ENCODE results near the gene KMT2D.

KMT2D gene

DNA sequence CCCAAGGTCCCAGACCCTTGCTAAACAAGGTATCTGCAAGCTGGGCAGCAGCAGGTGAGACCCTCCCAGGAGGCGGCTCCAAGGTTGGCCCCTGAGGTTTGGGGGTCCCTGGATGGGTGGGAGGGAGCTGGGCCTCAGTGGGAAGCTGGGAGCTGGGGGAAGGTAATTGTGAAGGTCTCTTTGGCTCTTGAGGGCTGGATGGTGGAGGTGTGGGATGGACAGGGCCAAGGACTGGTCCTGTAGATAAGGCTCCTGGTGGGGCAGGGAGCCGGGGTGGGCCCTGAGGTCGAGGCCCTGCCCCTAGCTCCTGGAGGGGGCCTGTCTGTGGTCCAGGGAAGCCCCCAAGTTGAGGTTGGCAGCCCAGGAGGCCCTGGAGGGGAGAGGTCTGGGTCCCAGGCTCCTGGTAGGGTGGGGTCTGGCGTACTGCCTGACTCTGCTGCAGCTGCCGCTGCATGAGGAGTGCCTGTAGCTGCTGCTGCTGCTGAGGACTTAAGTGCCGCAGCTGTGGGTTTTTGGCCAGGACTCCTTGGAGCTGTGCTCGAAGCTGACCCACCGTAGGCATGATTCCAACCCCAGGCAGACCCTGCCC, 28.9 kb downstream of the KMT2D start:
- no peak for DNase-seq

DNA sequence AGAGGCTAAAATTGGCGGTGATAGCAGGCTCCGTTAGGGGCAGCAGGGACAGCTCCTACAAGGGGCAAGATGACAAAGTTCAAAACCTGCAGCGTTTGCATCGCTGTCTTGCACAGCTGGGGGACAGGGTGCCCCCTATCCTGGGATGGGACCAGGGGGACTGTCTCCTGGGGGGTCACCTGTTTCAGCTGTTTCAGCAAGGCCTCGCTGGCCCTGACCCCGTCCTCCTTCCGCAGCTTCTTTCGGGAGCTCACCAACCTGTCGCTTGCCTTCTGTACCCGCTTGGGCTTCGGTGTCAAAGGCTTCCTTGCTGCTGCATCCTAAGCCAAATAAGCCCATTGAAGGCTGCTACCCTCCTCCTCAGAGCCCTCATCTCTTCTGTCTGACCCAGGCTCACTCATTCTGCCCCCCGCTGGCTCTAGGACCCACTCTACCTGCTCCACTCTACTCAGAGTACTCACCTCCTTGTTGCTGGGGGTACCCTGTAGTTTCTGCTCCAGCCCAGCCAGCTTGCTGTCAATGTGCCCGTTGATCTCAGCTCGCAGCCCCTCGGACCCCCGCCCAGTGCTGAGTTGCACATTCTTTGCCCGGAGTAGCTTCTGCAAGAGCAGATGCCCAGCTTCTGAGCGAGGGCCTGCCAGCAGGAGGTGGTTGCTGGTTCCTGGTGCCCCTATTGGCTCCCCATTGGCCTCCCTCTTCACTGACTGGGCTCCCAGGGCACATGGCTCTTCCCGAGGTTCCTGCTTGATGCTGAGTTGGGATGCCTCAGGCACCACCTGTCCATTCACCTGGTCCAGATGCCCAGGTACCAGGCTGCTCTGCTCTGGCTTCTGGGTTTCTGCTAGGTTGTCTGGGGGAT, 29.7 kb downstream of the KMT2D start:
- no peak for DNase-seq

DNA sequence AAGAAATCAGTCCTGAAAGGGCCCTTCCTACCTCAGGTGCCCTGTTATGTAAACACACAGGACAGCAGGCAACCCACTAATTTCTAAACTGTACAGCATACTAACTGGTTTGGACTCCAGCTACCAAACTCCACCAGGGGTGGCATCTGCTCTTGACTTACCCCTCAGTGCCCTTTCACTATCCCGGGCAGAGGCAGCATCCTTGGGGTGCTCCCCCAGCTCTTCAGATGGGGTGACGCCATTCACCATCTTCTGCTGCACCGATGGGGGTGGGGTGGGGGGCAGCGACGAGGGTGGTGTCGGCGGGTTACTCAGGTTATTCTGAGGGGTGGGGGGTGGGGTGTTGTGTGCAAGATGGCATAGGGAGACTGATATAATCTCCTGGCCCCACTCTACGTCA, 30.5 kb downstream of the KMT2D start:
- DNase-seq, result no peak

DNA sequence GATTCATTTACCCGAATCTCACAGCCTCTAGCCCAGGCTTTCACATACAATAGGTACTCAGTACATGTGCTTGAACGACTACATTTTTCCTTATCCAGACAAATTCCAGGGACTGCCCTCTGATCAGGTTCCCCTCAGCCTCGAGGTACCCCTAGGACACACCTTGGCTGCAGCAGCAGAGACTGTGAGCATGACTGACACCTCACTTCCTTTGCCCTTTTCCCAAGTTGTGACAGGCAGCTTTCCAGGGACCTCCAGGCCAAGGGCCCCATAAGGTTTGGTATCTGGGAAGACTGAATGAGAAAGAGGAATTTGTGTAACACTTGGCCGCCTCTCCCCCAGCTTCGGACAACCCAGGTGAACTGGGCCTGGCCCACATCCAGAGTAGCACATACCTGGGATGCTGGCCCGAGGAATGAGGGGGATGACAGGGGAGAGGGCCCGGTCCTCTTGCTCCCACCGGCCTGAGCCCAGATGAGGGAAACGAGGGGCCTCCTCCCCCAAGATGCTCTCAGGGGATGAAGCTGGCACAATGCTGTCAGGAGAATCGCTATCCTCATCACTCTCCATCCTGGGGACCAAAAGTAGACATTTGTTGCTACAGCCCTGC, 31.8 kb downstream of the KMT2D start:
- no peak for DNase-seq

DNA sequence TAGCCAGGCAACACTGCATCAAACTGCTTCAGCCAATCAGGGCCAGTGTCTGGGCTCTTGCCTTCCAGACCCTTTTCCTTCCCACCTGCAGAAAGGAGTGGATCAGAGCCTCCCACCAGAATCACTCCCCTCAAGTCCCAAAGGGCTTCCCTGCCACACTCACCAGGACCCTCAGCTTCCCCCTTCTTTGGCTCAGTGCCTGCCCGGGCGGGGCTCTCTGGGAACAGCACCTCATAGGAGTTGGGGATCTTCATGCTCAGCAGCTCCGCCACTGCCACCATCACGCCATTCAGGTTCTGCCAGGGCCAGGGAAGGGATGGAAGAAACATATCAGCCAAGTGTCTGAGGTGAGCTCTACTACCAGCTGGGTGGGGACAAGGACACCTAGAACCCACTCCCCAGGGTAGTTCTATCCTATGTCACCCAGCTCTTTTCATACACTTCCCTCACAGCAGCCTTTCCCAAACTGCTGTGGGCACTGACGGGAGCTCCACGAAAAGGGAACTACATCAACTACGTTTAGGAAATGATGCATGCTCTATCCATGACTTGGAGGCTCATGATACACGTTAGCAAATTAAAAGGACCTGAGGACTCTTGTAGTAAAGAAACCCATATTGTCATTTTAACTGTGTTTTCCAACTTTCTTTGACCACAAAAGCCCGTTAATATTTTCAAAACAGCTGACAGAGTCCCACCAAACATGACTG, 32.6 kb downstream of the KMT2D start:
- DNase-seq, result no peak

DNA sequence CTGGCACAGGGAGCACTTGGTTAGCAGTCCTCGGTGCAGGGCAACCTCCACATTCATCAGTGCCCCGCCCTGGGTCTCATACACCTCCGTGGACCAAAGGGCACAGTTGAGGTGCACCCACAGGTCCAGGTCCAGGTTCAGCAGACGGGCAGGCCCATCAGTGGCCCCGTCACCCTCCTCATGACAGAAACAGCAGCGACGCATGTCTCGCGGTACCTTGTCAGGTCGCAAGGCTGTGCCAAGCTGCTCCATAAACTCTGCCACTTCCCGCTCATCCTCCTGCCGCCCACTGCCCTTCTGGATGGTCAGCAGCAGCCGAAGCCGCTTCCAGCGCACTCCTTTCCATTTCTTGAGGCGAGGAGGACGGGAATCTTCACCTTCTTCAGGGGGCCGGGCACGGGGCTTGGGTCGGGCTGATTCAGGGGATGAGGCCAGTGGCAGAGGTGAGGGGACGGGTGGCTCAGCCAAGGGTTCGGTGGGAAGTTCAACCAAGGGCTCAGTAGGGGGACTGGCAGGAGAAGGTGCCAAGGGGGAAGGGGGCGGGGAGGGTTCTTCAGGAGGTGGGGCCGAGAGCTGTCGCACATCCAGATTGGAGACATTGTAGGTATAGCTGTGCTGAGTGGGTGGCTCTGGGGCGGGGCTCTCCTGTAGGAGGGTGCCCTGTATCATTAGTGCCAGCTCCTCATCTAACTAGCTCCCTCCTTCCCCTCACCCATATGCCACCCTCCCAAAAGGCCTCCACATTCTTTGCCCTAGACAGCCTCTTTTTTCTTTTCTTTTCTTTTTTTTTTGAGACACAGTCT, 33.7 kb downstream of the KMT2D start:
- DNase-seq, result no peak

DNA sequence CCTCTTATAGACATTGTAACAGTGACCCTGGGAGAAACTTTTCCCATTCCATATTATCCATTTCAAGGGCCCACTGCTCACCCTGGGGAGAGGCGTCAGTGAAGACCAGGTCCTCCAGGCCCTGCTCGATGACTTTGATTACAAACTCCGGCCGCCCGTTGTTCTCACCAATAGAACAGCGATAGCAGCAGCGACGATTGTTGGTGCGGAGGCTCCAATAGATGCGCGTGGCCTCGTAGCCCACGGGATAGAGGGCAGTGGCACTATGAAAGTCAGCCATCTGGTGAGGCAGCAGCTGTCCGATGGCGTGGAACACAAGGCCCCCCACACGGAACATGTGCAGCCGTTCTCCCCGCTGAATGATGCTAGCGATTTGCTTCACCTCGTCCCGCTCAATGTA, 34.5 kb downstream of the KMT2D start:
- DNase-seq, result no peak

DNA sequence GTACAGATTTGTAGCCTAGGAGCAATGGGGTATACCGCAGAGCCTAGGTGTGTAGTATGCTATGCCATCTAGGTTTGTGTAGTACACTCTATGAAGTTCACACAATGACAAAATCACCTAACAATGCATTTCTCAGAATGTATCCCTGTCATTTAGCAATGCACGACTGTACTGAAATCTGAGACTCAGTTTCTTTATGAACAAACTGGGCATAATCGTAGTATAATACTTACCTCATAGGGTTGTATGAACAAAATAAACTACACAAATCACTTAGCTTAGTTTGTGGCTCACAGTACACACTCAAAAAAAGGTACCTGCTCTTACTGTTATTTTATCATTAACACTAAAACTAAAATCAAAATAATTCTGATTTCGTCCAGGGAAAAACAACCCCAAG, 35.1 kb downstream of the KMT2D start:
- DNase-seq, result no peak

DNA sequence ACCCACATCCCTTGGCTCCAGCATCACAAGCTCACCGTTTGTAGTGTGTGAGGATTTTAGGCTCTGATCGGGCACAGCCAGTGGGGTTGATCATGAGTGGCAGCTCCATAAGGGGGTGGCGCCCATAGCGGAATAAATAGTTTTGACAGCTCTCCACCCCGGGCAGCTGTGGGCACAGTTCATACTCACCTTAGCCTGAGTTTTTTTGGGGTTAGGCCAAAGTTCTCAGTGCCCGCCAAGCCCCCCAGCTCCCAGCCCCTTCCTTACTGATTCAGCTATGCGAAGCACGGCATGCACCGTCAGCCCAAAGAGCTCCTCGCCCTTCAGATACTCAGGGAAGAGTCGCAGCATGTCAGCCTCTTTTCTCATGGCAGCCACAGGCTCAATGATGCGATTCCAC, 36.1 kb downstream of the KMT2D start:
- DNase-seq, result no peak

DNA sequence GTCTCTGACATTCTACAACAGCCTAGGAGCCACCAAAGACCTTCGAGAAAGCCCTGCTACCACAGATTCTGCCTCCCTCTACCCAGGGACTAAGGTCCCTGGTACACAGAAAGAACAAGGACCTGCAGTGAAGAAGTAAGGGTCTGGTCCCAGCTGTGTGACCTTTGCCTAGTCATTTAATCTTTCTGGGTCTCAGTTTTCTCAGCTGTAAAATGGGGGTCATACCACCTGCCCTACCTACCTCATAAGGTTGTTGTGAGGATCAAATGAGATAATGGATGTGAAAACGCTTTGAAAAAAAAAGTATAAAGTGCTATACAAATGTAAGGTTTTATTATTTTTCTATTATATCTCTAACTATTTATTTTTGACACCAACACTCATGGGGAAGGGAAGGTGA, 36.8 kb downstream of the KMT2D start:
- DNase-seq, result no peak

DNA sequence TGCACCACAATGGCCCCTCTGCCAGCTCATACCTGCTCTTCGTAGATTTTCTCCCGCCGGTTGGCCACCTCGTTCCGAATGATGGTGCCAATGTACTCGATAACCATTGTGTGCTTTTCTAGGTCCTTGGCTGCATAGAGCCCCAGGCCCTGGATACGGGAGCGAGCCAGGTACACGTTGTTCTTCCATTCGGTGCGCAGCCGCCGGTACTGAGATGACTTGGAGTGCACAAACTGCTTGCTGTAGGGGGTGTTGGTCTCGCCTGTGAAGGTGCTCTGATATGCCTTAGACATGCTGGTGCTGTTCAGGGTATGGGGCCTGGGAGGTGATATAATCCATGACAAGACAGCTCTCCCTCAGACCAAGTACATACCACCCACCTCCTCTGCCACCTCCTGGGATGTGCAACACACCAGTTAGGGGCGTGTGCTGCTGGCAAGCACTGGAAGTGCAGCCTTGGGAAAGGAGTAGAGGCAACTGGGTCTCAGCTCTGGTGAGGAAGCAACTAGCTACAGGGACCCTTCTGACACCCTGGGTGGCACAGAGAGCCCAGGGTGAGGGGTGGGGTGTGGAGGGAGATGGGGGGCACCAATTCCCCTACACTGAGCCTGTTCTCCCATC, 37.9 kb downstream of the KMT2D start:
- DNase-seq, result no peak

DNA sequence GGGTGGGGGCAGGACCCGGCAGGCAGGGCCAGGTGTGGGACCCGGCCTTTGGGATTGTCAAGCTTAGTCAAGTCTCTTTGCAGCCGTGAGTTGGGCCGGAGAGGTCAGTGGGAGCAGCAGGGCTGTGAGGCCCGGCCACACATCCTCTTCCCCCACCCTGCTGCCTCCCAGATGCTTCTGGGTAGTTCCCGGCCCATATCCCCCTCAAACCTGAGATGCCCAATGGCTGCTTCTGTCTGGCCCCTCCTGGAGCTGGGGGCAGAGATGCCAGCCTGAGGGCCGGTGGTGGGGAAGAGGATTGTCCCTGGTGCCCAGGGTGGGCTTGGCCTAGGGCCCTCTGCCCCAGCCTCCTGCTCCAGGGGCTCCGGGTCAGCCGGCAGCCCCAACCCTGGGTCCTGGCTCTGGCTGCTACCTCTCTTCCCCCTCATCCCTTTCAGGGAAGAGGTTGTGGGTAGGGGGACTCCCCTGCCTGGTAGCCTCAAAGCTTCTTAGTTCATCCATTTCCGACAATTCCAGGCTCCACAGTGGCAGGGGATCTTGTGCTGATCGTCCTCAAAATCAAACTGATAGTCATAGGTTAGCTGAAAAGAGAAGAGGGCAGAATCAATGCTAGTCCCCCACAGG, 39.2 kb downstream of the KMT2D start:
- DNase-seq, result no peak

DNA sequence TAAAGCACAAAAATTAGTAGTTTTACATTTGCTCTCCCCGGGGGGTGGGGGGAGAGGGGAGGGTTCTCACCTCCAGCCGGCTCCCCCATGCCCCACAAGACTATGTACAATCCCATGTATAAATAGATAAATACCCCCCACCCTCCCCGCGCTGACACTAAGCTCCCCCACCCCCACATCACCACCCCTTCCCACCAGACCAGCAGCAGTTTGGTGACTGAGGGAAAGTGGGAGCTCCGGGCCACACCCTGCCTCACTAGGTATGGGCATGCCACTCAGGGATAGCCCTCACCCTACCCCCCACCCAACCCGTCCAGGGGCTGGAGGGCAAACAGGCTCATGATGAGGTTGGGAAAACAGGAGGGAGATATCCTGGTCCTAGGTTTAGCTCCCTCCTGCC, 40.2 kb downstream of the KMT2D start:
- DNase-seq, result no peak

DNA sequence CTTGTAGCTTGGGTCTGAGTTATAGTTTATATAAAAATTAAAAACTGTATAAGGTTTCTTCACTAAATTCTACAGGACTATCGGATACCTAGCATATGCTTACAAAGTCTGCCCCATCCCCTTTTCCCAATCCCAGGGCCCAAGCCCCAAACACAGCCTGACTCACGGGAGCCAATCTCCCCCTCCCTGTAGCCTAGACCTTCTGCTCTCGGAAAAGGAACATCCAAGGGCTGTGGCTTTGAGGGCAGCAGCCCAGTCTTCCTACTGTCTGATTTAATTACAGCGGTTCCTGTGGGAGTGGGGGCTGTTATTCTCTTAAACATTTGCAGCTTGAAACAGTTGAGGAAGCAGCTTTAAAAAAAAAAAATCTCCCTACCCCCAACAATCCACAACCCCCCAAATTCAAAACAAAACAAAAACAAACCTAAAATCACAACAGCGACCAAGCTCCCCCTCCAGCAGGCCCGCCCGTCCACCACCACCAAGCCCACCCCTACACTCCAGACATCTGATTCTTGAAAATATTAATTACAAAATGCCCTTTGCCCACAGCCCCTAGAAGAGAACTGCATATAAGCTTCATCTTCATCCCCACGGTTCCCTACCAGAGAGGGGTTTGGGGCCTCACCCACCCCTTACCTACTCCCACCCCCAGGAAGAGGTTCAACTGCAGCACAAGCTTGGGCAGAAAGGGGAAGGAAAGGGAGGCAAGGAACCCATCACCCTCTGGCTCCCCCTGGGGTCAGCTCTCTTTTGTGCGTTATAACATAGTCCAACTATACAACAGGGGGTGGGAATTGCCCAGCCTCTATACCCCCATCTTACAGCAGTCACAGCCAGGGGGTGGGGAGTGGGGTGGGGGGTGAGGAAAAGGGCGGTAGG, 40.9 kb downstream of the KMT2D start:
- no peak for DNase-seq

DNA sequence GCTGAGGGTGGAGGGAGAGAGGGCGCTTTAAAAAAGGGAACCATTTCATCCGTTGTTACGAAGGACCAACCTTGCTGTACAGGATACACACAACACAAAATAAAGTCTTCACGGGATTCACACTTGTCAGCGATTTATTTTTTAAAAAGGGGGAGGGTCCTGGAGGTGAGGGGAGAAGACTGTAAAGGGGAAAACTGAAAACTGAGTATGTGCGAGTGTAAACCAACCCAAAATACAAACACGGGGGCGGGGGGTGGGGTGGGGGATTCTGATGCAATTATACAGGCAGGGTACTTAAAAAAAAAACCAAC, 41.5 kb downstream of the KMT2D start:
- DNase-seq, result no peak

DNA sequence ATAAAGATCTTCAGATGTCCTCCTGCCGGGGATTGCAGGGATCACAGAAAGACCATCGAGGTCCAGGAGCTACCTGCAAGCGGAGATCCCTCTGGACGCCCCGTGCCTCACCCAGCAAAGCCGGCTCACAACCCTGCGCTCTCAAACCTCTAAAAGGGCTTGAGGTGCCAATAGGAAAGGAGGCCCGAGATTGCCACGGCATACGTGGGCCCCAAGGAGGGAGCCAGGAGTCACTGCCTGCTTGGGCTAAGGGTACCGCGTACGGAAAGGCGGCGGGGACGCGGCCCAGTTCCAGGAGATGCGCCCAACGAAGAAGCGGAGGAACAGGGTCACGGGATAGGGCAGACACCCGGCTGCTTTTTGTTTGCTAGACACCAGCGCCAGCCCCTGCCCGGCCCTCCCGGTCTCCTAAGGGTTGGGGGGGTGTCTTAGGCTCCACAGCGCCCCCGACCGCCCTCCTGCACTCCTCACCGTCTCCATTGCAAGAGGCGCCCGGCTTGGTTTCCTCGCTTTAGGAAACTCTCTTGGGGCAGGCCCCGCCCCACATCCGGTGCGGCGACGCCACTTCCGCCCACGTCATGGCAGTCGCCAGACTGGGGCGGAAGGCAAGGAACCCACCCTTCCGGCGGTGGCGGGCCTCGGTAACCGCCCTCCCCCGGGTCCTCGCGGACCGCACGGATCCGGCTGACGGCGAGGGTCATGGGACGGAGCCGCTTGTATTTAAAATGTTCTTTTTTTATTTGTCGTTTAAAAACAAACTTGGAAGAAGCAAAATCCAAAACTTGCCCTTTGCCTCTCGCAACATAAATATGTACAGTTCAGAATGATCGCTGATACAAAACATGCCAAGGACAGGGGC, 42.1 kb downstream of the KMT2D start, which contains the start of gene PRKAG1:
TSS of gene PRKAG1 (minus strand) at position 516 of the 859 bp plus-strand sequence. CDS start at position 480, 36 bp downstream.
- peak; percentile 96 for DNase-seq

DNA sequence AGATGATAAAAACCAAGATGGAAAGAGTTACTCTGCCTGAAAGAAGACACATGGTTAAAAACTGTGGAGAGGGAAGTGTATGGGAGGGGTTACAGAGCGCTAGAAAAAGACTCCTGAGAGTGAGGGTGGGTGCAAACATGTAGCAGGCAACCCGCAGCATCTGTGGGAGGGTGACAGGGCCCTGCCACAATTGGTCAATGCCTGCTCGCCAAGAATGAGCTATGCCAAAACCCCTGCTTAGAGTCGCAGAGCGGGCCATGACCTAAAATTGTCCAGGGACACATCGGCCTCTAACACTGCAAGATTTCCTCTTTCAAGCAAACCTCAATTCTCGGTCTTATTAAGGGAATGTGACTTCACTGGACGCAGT, 42.7 kb downstream of the KMT2D start:
- DNase-seq, result no peak

DNA sequence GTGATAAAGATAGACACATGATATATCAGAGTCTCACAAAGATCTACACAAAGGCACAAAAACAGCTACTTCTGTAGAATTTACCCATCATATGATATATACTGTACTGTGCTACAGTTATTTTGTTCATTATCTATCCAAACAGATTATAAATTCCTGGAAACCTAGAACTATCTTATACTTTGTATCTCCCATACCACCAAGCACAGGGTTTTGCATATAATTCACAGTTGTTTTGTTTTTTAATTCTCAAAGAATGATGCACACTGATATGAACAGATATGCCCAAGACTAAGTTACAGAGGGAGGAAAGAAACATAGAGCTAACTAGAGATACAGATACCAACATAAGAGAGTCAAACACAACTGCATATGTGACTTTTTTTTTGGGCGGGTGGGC, 45.4 kb downstream of the KMT2D start:
- DNase-seq, result no peak

DNA sequence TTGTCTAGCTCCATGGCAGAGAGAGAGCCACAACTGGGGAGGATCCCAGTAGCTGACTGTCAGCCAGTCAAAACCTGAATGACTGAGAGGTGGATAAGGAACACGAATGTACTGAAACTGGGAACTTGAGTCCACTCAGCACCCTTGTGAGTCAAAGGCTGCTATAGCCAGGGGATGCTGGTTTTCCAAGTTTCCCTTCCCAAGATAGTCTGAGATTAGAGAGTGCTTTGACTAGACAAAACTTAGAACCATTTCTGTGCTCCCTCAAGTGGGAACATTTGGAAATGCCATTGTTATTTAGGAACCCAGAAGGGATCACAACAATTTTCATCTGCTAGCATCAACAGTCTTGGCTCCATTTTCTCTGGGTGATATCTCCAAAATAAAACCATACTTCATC, 46.0 kb downstream of the KMT2D start:
- DNase-seq, result no peak

DNA sequence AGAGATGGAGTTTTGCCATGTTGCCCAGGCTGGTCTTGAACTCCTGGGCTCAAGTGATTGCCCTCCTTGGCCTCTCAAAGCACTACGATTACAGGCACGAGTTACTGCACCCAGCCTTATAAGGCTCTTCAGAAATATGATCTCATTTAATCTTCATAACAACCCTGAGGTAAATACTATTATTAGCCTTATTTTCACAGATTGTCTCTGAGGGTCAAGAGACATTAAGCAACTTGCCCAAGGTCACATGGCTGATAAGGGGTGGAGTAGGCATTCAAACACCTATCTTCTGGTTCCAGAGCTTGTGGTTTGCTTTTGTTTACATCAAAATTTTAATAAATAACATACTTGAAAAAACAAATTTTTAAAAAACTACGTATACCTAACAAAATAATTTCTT, 47.2 kb downstream of the KMT2D start:
- no peak for DNase-seq

Data from DMS79 (cell line).